HG03280 (cell line): ENCODE data around the gene IL1B.

Experiments
- ATAC-seq: cut with Tn5 transposase; IDR thresholded peaks from one replicate; pipeline ENCODE4 v1.9.1; 2021; ENCODE audit warnings: mild to moderate bottlenecking, moderate library complexity; ENCODE audit not compliant: unreplicated experiment

IL1B gene

GRCh38 chr2:112784199-112785189 lies 52.1 kb downstream of the IL1B start, which contains the start of gene IL1A:
Gene IL1A, minus strand, starts transcription at chr2:112784493. Its CDS starts 723 bp downstream, at chr2:112783770.
- no peak for ATAC-seq

- no peak for ATAC-seq
These were observed 53.3 kb downstream of the IL1B start for GRCh38 chr2:112783187-112783714.

- peak; percentile 80 for ATAC-seq
These were observed 54.3 kb downstream of the IL1B start for GRCh38 chr2:112782234-112782799.
